IMR-90 (cell line): ENCODE measurements around the gene WNT3. TPM values are rescaled to one million over a fixed set of nuclear protein-coding genes. Genes with fewer than 3 reads are reported as not detected.

Experiments
- ATAC-seq: fragments of 200-7000 bp; cut with Tn5 transposase; 2 replicates; pipeline ENCODE4 v1.9.1; 2020; ENCODE audit warnings: low read depth, mild to moderate bottlenecking, moderate library complexity
- BruUV-seq: library from RNA; stranded (reverse); fragments of 400-500 nt; replicated peaks from 2 replicates; lab custom pipeline; 2021; lab: Mats Ljungman, UMichigan
- CTCF ChIA-PET: fragments of 300-600 bp; formaldehyde crosslinking; extraction: SDS; loops from one replicate; lab custom pipeline; 2021; ENCODE audit warnings: antibody characterized with exemption; lab: Yijun Ruan, JAX
- POLR2A ChIA-PET: fragments of 300-600 bp; sonication (Branson Sonifier 250); formaldehyde crosslinking; loops from one replicate; lab custom pipeline; 2022; ENCODE audit warnings: antibody characterized with exemption; ENCODE audit not compliant: unreplicated experiment; lab: Charles Lee
- DNase-seq: peaks from one replicate; pipeline ENCODE4 v3.0.0; 2013
- H2AFZ ChIP-seq: replicated peaks from 2 replicates; pipeline ENCODE3; 2013; ENCODE audit warnings: low read length, mild to moderate bottlenecking; ENCODE audit not compliant: poor library complexity
- H2AK5ac ChIP-seq: 2 replicates; pipeline ENCODE4 v1.6.1; 2013; ENCODE audit warnings: low read depth, low read length, inconsistent platforms
- H2AK9ac ChIP-seq: replicated peaks from 2 replicates; pipeline ENCODE3; 2013; ENCODE audit warnings: mild to moderate bottlenecking, low read depth, low read length, moderate library complexity; ENCODE audit not compliant: poor library complexity
- H2BK120ac ChIP-seq: 2 replicates; pipeline ENCODE4 v1.6.1; 2013; ENCODE audit warnings: low read depth, low read length, inconsistent platforms
- H2BK15ac ChIP-seq: 3 replicates; pipeline ENCODE4 v1.6.1; 2013; ENCODE audit warnings: low read depth, low read length, inconsistent platforms
- H2BK20ac ChIP-seq: 2 replicates; pipeline ENCODE4 v1.6.1; 2013; ENCODE audit warnings: low read depth, mild to moderate bottlenecking, inconsistent platforms, low read length, moderate library complexity
- H2BK5ac ChIP-seq: 2 replicates; pipeline ENCODE4 v1.6.1; 2013; ENCODE audit warnings: mild to moderate bottlenecking, low read depth, low read length, inconsistent platforms; ENCODE audit not compliant: poor library complexity, severe bottlenecking
- H3K14ac ChIP-seq: replicated peaks from 2 replicates; pipeline ENCODE4 v1.6.1; 2013; ENCODE audit warnings: low read depth, low read length, inconsistent platforms
- H3K18ac ChIP-seq: 2 replicates; pipeline ENCODE4 v1.6.1; 2013; ENCODE audit warnings: low read depth, low read length, control low read depth
- H3K23ac ChIP-seq: 2 replicates; pipeline ENCODE4 v1.6.1; 2013; ENCODE audit warnings: low read depth, low read length, inconsistent platforms
- H3K27ac ChIP-seq: 2 replicates; pipeline ENCODE4 v1.5.1; 2013; ENCODE audit warnings: mild to moderate bottlenecking, control low read depth, low read length; ENCODE audit not compliant: insufficient read depth
- H3K27me3 ChIP-seq: 2 replicates; pipeline ENCODE4 v1.6.1; 2013; ENCODE audit warnings: low read length; ENCODE audit not compliant: control insufficient read depth, insufficient read depth
- H3K36me3 ChIP-seq: 2 replicates; pipeline ENCODE4 v1.6.1; 2013; ENCODE audit warnings: low read length, mixed read lengths; ENCODE audit not compliant: control insufficient read depth, insufficient read depth
- H3K4ac ChIP-seq: 2 replicates; pipeline ENCODE4 v1.6.1; 2013; ENCODE audit warnings: low read depth, low read length, inconsistent platforms
- H3K4me1 ChIP-seq: 2 replicates; pipeline ENCODE4 v1.6.1; 2013; ENCODE audit warnings: low read length, mixed read lengths; ENCODE audit not compliant: control insufficient read depth, insufficient read depth
- H3K4me2 ChIP-seq: 2 replicates; pipeline ENCODE4 v1.6.1; 2013; ENCODE audit warnings: low read depth, mild to moderate bottlenecking, control low read depth, low read length, moderate library complexity
- H3K4me3 ChIP-seq: 2 replicates; pipeline ENCODE4 v1.5.1; 2013; ENCODE audit warnings: low read depth, mild to moderate bottlenecking, control low read depth, low read length, moderate library complexity; ENCODE audit not compliant: insufficient read depth
- H3K56ac ChIP-seq: 2 replicates; pipeline ENCODE4 v1.6.1; 2013; ENCODE audit warnings: low read length, inconsistent platforms; ENCODE audit not compliant: insufficient read depth; ENCODE audit errors: extremely low read depth
- H3K79me1 ChIP-seq, 2 experiments: 2 replicates each; pipeline ENCODE4 v1.6.1; 2013; ENCODE audit warnings: low read length in 2 of 2, inconsistent platforms in 1 of 2, low read depth in 1 of 2
- H3K9ac ChIP-seq: 2 replicates; pipeline ENCODE4 v1.6.1; 2013; ENCODE audit warnings: low read depth, low read length, control low read depth
- H3K9me1 ChIP-seq: 2 replicates; pipeline ENCODE4 v1.6.1; 2013; ENCODE audit warnings: low read length, inconsistent platforms; ENCODE audit not compliant: insufficient read depth
- H3K9me3 ChIP-seq: 2 replicates; pipeline ENCODE4 v1.6.1; 2013; ENCODE audit warnings: low read length; ENCODE audit not compliant: control insufficient read depth, insufficient read depth
- H4K20me1 ChIP-seq: 2 replicates; pipeline ENCODE4 v1.6.1; 2013; ENCODE audit warnings: low read length, inconsistent platforms; ENCODE audit not compliant: insufficient read depth
- H4K5ac ChIP-seq: 2 replicates; pipeline ENCODE4 v1.6.1; 2013; ENCODE audit warnings: mild to moderate bottlenecking, low read depth, low read length, control low read depth
- H4K8ac ChIP-seq, 2 experiments: 2 replicates each; pipeline ENCODE4 v1.6.1; 2013; ENCODE audit warnings: low read depth in 2 of 2, low read length in 2 of 2, control low read depth in 1 of 2, inconsistent platforms in 1 of 2
- H4K91ac ChIP-seq: 2 replicates; pipeline ENCODE4 v1.6.1; 2013; ENCODE audit warnings: low read depth, low read length, inconsistent platforms; ENCODE audit not compliant: insufficient read depth
- BHLHE40 ChIP-seq: fragments of 150-350 bp; IDR thresholded peaks from 2 replicates; pipeline ENCODE4 v1.6.1; 2016; ENCODE audit warnings: mild to moderate bottlenecking, low read depth, low read length
- CEBPB ChIP-seq: IDR thresholded peaks from 2 replicates; pipeline ENCODE4 v1.6.1; 2012; ENCODE audit warnings: low read depth, low read length, improper control_type of control experiment
- CHD1 ChIP-seq: IDR thresholded peaks from 2 replicates; pipeline ENCODE4 v1.6.1; 2012; ENCODE audit warnings: low read depth, low read length, improper control_type of control experiment
- ELK1 ChIP-seq: fragments of 150-350 bp; IDR thresholded peaks from 2 replicates; pipeline ENCODE4 v1.6.1; 2016; ENCODE audit warnings: low read depth, mild to moderate bottlenecking, low read length, moderate library complexity, borderline replicate concordance
- MAZ ChIP-seq: IDR thresholded peaks from 2 replicates; pipeline ENCODE4 v1.6.1; 2012; ENCODE audit warnings: low read depth, mild to moderate bottlenecking, low read length, improper control_type of control experiment, moderate library complexity, borderline replicate concordance
- POLR2A ChIP-seq: IDR thresholded peaks from 2 replicates; pipeline ENCODE4 v1.6.1; 2012; ENCODE audit warnings: mild to moderate bottlenecking, low read depth, low read length
- SMC3 ChIP-seq: fragments of 150-350 bp; IDR thresholded peaks from 2 replicates; pipeline ENCODE4 v1.6.1; 2016; ENCODE audit warnings: low read depth, mild to moderate bottlenecking, antibody characterized with exemption, low read length, moderate library complexity
- USF2 ChIP-seq: fragments of 150-350 bp; IDR thresholded peaks from 2 replicates; pipeline ENCODE4 v1.6.1; 2017; ENCODE audit warnings: mild to moderate bottlenecking, antibody characterized with exemption, low read length, low read depth
- WGBS, 2 experiments: methylation state at CpG; one replicate each; pipeline versions ENCODE4 v1.1.5 to v1.1.7; 2013; ENCODE audit warnings: missing lambda C conversion rate in 2 of 2; ENCODE audit not compliant: insufficient read length in 1 of 2; ENCODE audit errors: extremely low coverage in 2 of 2; 5-methylcytosine and 5-hydroxymethylcytosine counted together
- dilution Hi-C: fragments of 300-500 bp; cut with HindIII; formaldehyde crosslinking; loops from one replicate; pipeline ENCODE4 v1.14.3; 2018; ENCODE audit warnings: low sequenced_read_pairs; ENCODE audit not compliant: unreplicated experiment
- in situ Hi-C: fragments of 300-500 bp; cut with MboI; formaldehyde crosslinking; loops from 3 replicates; pipeline ENCODE4 v1.14.3; 2019; ENCODE audit warnings: low sequenced_read_pairs, inconsistent platforms, mixed read lengths
- intact Hi-C: fragments of 100-400 bp; cut with micrococcal nuclease; formaldehyde crosslinking; loops from 2 replicates; pipeline ENCODE4 v1.10.0; 2022
- polyA plus RNA-seq, 3 experiments: library from polyadenylated mRNA; depleted of rRNA; stranded (reverse); fragments of >200 nt; gene quantifications; 2 replicates each; pipeline ENCODE4 v1.2.3, GENCODE V29; 2012; ENCODE audit warnings: low replicate concordance in 1 of 3
- total RNA-seq: library from RNA; depleted of rRNA; stranded (reverse); fragments of >200 nt; gene quantifications from 2 replicates; pipeline ENCODE4 v1.2.3, GENCODE V29; 2012

WNT3 gene
- total and polyA plus RNA-seq, 2 of the 4 experiments (the other 2 are of a cell fraction): 0.72 to 1.0 TPM

- Histone ChIP-seq H3K9ac (no peak overlapping the region), H3K9me1 (no peaks in the 10 kb centered on the region), H3K4me3 (no peak overlapping the region), H2AFZ (no peak overlapping the region), H2BK20ac (no peak overlapping the region), H4K20me1 (no peaks in the 10 kb centered on the region), H3K56ac (no peak overlapping the region), H3K79me1 (no peaks in the 10 kb centered on the region), H4K8ac (no peak overlapping the region), H3K4ac (no peak overlapping the region), H3K4me1 (no peaks in the 10 kb centered on the region), H3K9me3 (no peaks in the 10 kb centered on the region), H3K27ac (no peak overlapping the region), H3K23ac (no peak overlapping the region), H4K91ac (no peak overlapping the region), H2BK120ac (no peak overlapping the region), H3K27me3 (peaks cover 54% of the 10 kb centered on the region), H3K36me3 (no peaks in the 10 kb centered on the region), H3K14ac (no peak overlapping the region), H2BK15ac (no peak overlapping the region), H2BK5ac (no peak overlapping the region), H2AK5ac (no peak overlapping the region), H3K18ac (no peak overlapping the region), H2AK9ac (no peak overlapping the region), H4K5ac (no peak overlapping the region), H3K4me2 (no peak overlapping the region)
- ChIA-PET CTCF (interaction anchor here (1.3 kb wide), 1 partner anchor 17 kb away, joined by 3 read pairs; no protein-coding TSS in a partner anchor), POLR2A (no interaction called here)
- WGBS, 2 experiments: no CpG with 5 or more reads among the region's 3 CpGs
- in situ Hi-C loops: no loop called here
- ATAC-seq (no peak), DNase-seq (no peak)
- BruUV-seq: no TSS peak
- dilution Hi-C loops: no loop called here
- TF ChIP-seq CEBPB: no peak
- no peak for TF ChIP-seq MAZ
- TF ChIP-seq SMC3: no peak
- no peak for TF ChIP-seq USF2
- TF ChIP-seq ELK1: no peak
- no peak for TF ChIP-seq BHLHE40
- no peak for TF ChIP-seq POLR2A
- TF ChIP-seq CHD1: no peak
- intact Hi-C loops: loop anchor here (10.0 kb wide), 1 partner anchor 59 kb away; the partner anchor contains the start of gene WNT9B
Observed at GRCh38 chr17:46796084-46796483, 22.4 kb downstream of the WNT3 start.
